Nephron progenitor cell (in vitro differentiated cells): ENCODE measurements around the gene GARIN5B.
A peak's percentile ranks its signal among the peaks of the same experiment; 100 is the strongest.

Source experiments
- DNase-seq: peaks from one replicate; pipeline ENCODE4 v3.0.0; 2021
- H3K27ac Mint-ChIP-seq: 2 replicates; pipeline ENCODE4 v1.8.0; 2021; ENCODE audit warnings: mild to moderate bottlenecking, moderate library complexity, mixed read lengths
- H3K27me3 Mint-ChIP-seq: 2 replicates; pipeline ENCODE4 v1.8.0; 2021; ENCODE audit warnings: mild to moderate bottlenecking, low read depth, mixed read lengths; ENCODE audit not compliant: poor library complexity
- H3K36me3 Mint-ChIP-seq: 2 replicates; pipeline ENCODE4 v1.8.0; 2021; ENCODE audit warnings: low read depth, mixed read lengths
- H3K4me1 Mint-ChIP-seq: 2 replicates; pipeline ENCODE4 v1.8.0; 2021; ENCODE audit warnings: mixed read lengths
- H3K4me3 Mint-ChIP-seq: 2 replicates; pipeline ENCODE4 v1.8.0; 2021; ENCODE audit warnings: mild to moderate bottlenecking, moderate library complexity, mixed read lengths
- H3K9me3 Mint-ChIP-seq: 2 replicates; pipeline ENCODE4 v1.8.0; 2021; ENCODE audit warnings: mild to moderate bottlenecking, moderate library complexity, mixed read lengths
- CTCF ChIP-seq: fragments of 200-600 bp; sonication (generic); IDR thresholded peaks from 2 replicates; pipeline ENCODE4 v1.5.0; 2021; ENCODE audit warnings: antibody characterized with exemption

The GARIN5B gene

GRCh38 chr19:55314396-55314795 is 48.7 kb downstream of the GARIN5B start:
- Mint-ChIP-seq H3K27ac (peak overlapping the region; percentile 92), H3K4me3 (no peak overlapping the region), H3K9me3 (no peaks in the 10 kb centered on the region), H3K4me1 (peaks cover 26% of the 10 kb centered on the region), H3K27me3 (peaks cover 3% of the 10 kb centered on the region), H3K36me3 (peaks cover 16% of the 10 kb centered on the region)
- no peak for TF ChIP-seq CTCF
- no peak for DNase-seq

GRCh38 chr19:55312621-55313512 is 50.2 kb downstream of the GARIN5B start:
- peak overlapping the region; percentile 91 for H3K27ac Mint-ChIP-seq
- H3K4me3 Mint-ChIP-seq = peak overlapping the region; percentile 39
- peaks cover 26% of the 10 kb centered on the region for H3K4me1 Mint-ChIP-seq
- H3K36me3 Mint-ChIP-seq = peaks cover 29% of the 10 kb centered on the region
- H3K27me3 Mint-ChIP-seq = peaks cover 3% of the 10 kb centered on the region
- no peak for DNase-seq
- TF ChIP-seq CTCF = no peak
- no peaks in the 10 kb centered on the region for H3K9me3 Mint-ChIP-seq

- Mint-ChIP-seq H3K27me3 (no peaks in the 10 kb centered on the region), H3K4me3 (no peak overlapping the region), H3K9me3 (no peaks in the 10 kb centered on the region), H3K27ac (peak overlapping the region; percentile 66), H3K36me3 (peaks cover 38% of the 10 kb centered on the region), H3K4me1 (peaks cover 26% of the 10 kb centered on the region)
- no peak for TF ChIP-seq CTCF
- no peak for DNase-seq
Observed at GRCh38 chr19:55311797-55312196, 51.3 kb downstream of the GARIN5B start.

- Mint-ChIP-seq H3K9me3 (no peaks in the 10 kb centered on the region), H3K4me3 (no peak overlapping the region), H3K4me1 (peaks cover 22% of the 10 kb centered on the region), H3K27ac (peak overlapping the region; percentile 66), H3K36me3 (peaks cover 42% of the 10 kb centered on the region), H3K27me3 (no peaks in the 10 kb centered on the region)
- DNase-seq = no peak
- TF ChIP-seq CTCF = no peak
Observed at GRCh38 chr19:55311397-55311796, 51.7 kb downstream of the GARIN5B start.

- no peaks in the 10 kb centered on the region for H3K9me3 Mint-ChIP-seq
- TF ChIP-seq CTCF = no peak
- DNase-seq = no peak
- peaks cover 23% of the 10 kb centered on the region for H3K4me1 Mint-ChIP-seq
- peaks cover 49% of the 10 kb centered on the region for H3K36me3 Mint-ChIP-seq
- no peaks in the 10 kb centered on the region for H3K27me3 Mint-ChIP-seq
- H3K4me3 Mint-ChIP-seq = no peak overlapping the region
- H3K27ac Mint-ChIP-seq = no peak overlapping the region
Observed at GRCh38 chr19:55310498-55310897, 52.6 kb downstream of the GARIN5B start.

GRCh38 chr19:55309448-55309847 is 53.6 kb downstream of the GARIN5B start:
- H3K4me3 Mint-ChIP-seq = no peak overlapping the region
- no peak for TF ChIP-seq CTCF
- H3K36me3 Mint-ChIP-seq = peaks cover 52% of the 10 kb centered on the region

More at GRCh38 chr19:55309448-55309847, 53.6 kb downstream of the GARIN5B start:
- no peak for DNase-seq
- no peak overlapping the region for H3K27ac Mint-ChIP-seq
- H3K27me3 Mint-ChIP-seq = no peaks in the 10 kb centered on the region
- peaks cover 21% of the 10 kb centered on the region for H3K4me1 Mint-ChIP-seq
- H3K9me3 Mint-ChIP-seq = no peaks in the 10 kb centered on the region
